ENCODE measurements around the gene ACTA2.
"Not testable (repeated sequence)": the region's sequence is repeated elsewhere in the genome, so short reads cannot be mapped to it uniquely, and the experiment has no call there.

The ACTA2 gene

DNA sequence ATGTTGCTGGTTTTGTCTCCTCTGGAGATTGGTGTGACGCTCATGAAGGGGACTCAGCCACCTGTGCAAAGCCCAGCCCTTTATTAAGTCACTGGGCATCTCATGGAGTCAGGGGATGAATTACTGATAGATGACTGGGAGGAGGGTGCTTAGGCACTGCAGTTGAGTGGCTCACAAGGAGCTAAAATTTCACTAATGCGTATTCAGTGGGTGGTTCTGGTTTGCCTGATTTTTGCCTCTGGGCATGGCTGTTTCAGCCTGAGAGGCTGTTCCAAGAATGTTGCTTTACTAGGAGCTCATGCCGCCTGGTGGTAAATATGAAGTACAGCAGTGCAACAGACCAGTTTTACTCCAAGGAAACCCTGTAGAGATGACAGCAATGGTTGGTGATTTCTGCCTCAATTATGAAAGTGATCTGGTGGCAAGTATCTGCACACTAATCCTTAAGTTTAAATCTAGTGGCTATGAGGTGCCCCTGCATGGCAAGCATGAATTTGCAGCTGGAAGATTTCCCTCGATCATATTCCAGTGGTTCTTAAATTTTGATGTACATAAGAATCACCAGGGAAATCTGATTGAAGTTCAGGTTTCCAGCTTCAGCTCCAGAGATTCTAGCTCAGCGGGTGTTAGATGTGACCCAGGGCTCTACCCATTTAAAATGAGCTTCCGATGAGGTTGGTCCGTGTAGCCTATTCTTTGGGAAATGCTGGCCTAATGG, 19.9 kb downstream of the ACTA2 start:
- H3K79me2 ChIP-seq (ENCODE audit: insufficient read depth, low read length), result no peaks in the 10 kb centered on the region
- TF ChIP-seq EZH2 (IDR thresholded peaks at IDR 0.05; ENCODE audit: borderline replicate concordance, low read length), result no peak
- TF ChIP-seq, protein P1, sequence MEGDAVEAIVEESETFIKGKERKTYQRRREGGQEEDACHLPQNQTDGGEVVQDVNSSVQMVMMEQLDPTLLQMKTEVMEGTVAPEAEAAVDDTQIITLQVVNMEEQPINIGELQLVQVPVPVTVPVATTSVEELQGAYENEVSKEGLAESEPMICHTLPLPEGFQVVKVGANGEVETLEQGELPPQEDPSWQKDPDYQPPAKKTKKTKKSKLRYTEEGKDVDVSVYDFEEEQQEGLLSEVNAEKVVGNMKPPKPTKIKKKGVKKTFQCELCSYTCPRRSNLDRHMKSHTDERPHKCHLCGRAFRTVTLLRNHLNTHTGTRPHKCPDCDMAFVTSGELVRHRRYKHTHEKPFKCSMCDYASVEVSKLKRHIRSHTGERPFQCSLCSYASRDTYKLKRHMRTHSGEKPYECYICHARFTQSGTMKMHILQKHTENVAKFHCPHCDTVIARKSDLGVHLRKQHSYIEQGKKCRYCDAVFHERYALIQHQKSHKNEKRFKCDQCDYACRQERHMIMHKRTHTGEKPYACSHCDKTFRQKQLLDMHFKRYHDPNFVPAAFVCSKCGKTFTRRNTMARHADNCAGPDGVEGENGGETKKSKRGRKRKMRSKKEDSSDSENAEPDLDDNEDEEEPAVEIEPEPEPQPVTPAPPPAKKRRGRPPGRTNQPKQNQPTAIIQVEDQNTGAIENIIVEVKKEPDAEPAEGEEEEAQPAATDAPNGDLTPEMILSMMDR (IDR thresholded peaks at IDR 0.05; ENCODE audit: low read length), result peak; percentile 70
- no peaks in the 10 kb centered on the region for H3F3A ChIP-seq (ENCODE audit: insufficient read depth, low read length)
- no peaks in the 10 kb centered on the region for H3K36me3 ChIP-seq (ENCODE audit: insufficient read depth, low read length)
- no peak overlapping the region for H3K4me3 ChIP-seq (ENCODE audit: low read depth, low read length, poor library complexity, severe bottlenecking)
- no peaks in the 10 kb centered on the region for H4K20me1 ChIP-seq (ENCODE audit: insufficient read depth, low read length)
- H3K9me3 ChIP-seq (ENCODE audit: low read length), result no peaks in the 10 kb centered on the region
- no peak overlapping the region for H3K9ac ChIP-seq (ENCODE audit: low read length)
- H2AFZ ChIP-seq (ENCODE audit: low read length), result no peak overlapping the region
- no peaks in the 10 kb centered on the region for H3K9me2 ChIP-seq (ENCODE audit: low read depth, low read length)
- no peaks in the 10 kb centered on the region for H3K27me3 ChIP-seq (ENCODE audit: insufficient read depth, low read length)
- peaks cover 17% of the 10 kb centered on the region for H3K4me1 ChIP-seq (ENCODE audit: insufficient read depth, low read length, severe bottlenecking)
- no peak overlapping the region for H3K4me2 ChIP-seq (ENCODE audit: low read length)
- no peak overlapping the region for H3K27ac ChIP-seq (ENCODE audit: low read depth, low read length, poor library complexity, severe bottlenecking)

DNA sequence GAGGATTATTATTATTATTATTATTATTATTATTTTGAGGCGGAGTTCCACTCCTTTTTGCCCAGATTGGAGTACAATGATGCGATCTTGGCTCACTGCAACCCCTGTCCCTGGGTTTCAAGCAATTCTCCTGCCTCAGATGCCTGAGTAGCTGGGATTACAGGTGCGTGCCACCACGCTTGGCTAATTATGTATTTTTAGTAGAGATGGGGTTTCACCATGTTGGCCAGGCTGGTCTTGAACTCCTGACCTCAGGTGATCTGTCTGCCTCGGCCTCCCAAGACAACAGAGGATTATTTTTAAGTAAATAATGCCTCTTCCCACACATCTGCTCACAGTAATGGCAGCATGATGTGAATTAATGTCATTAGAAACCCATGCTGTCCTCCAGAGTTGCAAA, 20.5 kb downstream of the ACTA2 start:
- not testable (repeated sequence) for H3K79me2 ChIP-seq (ENCODE audit: insufficient read depth, low read length); H3K9me2 ChIP-seq (ENCODE audit: low read depth, low read length); H3K9me3 ChIP-seq (ENCODE audit: low read length); H3K4me2 ChIP-seq (ENCODE audit: low read length); H3K36me3 ChIP-seq (ENCODE audit: insufficient read depth, low read length); H3K9ac ChIP-seq (ENCODE audit: low read length); H3K4me3 ChIP-seq (ENCODE audit: low read depth, low read length, poor library complexity, severe bottlenecking); H3F3A ChIP-seq (ENCODE audit: insufficient read depth, low read length); H2AFZ ChIP-seq (ENCODE audit: low read length); H4K20me1 ChIP-seq (ENCODE audit: insufficient read depth, low read length); H3K27me3 ChIP-seq (ENCODE audit: insufficient read depth, low read length); H3K27ac ChIP-seq (ENCODE audit: low read depth, low read length, poor library complexity, severe bottlenecking)
- H3K4me1 ChIP-seq (ENCODE audit: insufficient read depth, low read length, severe bottlenecking), result peaks cover 17% of the 10 kb centered on the region

- Histone ChIP-seq H3K27me3 (ENCODE audit: insufficient read depth, low read length) (no peaks in the 10 kb centered on the region), H3K36me3 (ENCODE audit: insufficient read depth, low read length) (no peaks in the 10 kb centered on the region), H3K4me2 (ENCODE audit: low read length) (no peak overlapping the region), H4K20me1 (ENCODE audit: insufficient read depth, low read length) (no peaks in the 10 kb centered on the region), H3K4me1 (ENCODE audit: insufficient read depth, low read length, severe bottlenecking) (peaks cover 17% of the 10 kb centered on the region), H3K9me3 (ENCODE audit: low read length) (no peaks in the 10 kb centered on the region), H3K79me2 (ENCODE audit: insufficient read depth, low read length) (no peaks in the 10 kb centered on the region), H3F3A (ENCODE audit: insufficient read depth, low read length) (no peaks in the 10 kb centered on the region), H3K9me2 (ENCODE audit: low read depth, low read length) (no peaks in the 10 kb centered on the region), H3K27ac (ENCODE audit: low read depth, low read length, poor library complexity, severe bottlenecking) (no peak overlapping the region), H3K9ac (ENCODE audit: low read length) (no peak overlapping the region), H3K4me3 (ENCODE audit: low read depth, low read length, poor library complexity, severe bottlenecking) (no peak overlapping the region), H2AFZ (ENCODE audit: low read length) (no peak overlapping the region)
- no peak for TF ChIP-seq EZH2 (IDR thresholded peaks at IDR 0.05; ENCODE audit: borderline replicate concordance, low read length)
- TF ChIP-seq, protein P1 (IDR thresholded peaks at IDR 0.05; ENCODE audit: low read length), result no peak
Observed at GRCh38 chr10:88931548-88931947, 21.0 kb downstream of the ACTA2 start.

DNA sequence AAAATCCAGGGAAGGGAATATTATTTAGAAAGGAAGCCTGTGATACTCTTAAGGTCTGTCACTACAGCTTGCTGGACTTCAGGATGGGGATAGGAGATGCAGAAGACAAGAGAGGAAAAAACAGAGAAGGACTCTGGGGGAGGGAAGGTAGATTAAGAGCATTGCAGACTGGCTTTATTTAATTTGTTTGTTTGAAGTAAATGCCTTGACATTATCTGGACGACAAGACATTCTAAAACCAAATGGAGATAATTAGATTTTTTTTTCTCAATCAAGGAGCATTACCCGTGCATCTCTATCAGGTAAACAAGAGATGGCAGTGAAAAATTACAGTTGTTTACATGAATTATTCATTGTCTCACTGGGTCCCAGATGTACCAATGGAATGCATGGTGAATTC, 24.3 kb downstream of the ACTA2 start:
- no peak overlapping the region for H3K27ac ChIP-seq (ENCODE audit: low read depth, low read length, poor library complexity, severe bottlenecking)
- H3F3A ChIP-seq (ENCODE audit: insufficient read depth, low read length), result no peaks in the 10 kb centered on the region
- no peak overlapping the region for H3K4me3 ChIP-seq (ENCODE audit: low read depth, low read length, poor library complexity, severe bottlenecking)
- no peaks in the 10 kb centered on the region for H3K36me3 ChIP-seq (ENCODE audit: insufficient read depth, low read length)
- no peaks in the 10 kb centered on the region for H3K9me3 ChIP-seq (ENCODE audit: low read length)
- no peak overlapping the region for H3K9ac ChIP-seq (ENCODE audit: low read length)
- no peaks in the 10 kb centered on the region for H3K79me2 ChIP-seq (ENCODE audit: insufficient read depth, low read length)
- H3K4me1 ChIP-seq (ENCODE audit: insufficient read depth, low read length, severe bottlenecking), result peaks cover 7% of the 10 kb centered on the region
- H4K20me1 ChIP-seq (ENCODE audit: insufficient read depth, low read length), result no peaks in the 10 kb centered on the region
- H3K4me2 ChIP-seq (ENCODE audit: low read length), result no peak overlapping the region
- no peaks in the 10 kb centered on the region for H3K9me2 ChIP-seq (ENCODE audit: low read depth, low read length)
- H2AFZ ChIP-seq (ENCODE audit: low read length), result no peak overlapping the region
- TF ChIP-seq, protein P1 (IDR thresholded peaks at IDR 0.05; ENCODE audit: low read length), result no peak
- no peak for TF ChIP-seq EZH2 (IDR thresholded peaks at IDR 0.05; ENCODE audit: borderline replicate concordance, low read length)
- H3K27me3 ChIP-seq (ENCODE audit: insufficient read depth, low read length), result no peaks in the 10 kb centered on the region
